WTC11 (cell line): ENCODE measurements around the gene TSPAN18.

Experiments used
- ATF2 ChIP-seq: sonication (generic); formaldehyde crosslinking; IDR thresholded peaks from 2 replicates; pipeline ENCODE4 v1.8.1; 2022; ENCODE audit warnings: low read depth, missing genetic modification reagents, borderline replicate concordance
- CTCF ChIP-seq: fragments of 200-600 bp; IDR thresholded peaks from 2 replicates; pipeline ENCODE4 v1.8.0; 2022; ENCODE audit warnings: antibody characterized with exemption
- MXD4 ChIP-seq: fragments of 250-450 bp; sonication (Bioruptor Pico); IDR thresholded peaks from 2 replicates; pipeline ENCODE4 v1.8.0; 2021; ENCODE audit warnings: mild to moderate bottlenecking, moderate library complexity, borderline replicate concordance
- NFE2L1 ChIP-seq: sonication (generic); formaldehyde crosslinking; IDR thresholded peaks from 2 replicates; pipeline ENCODE4 v1.8.1; 2023; ENCODE audit warnings: missing genetic modification reagents
- NFYB ChIP-seq: sonication (generic); formaldehyde crosslinking; conservative IDR thresholded peaks from 2 replicates; pipeline ENCODE4 v1.8.0; 2022; ENCODE audit warnings: low read depth, missing genetic modification reagents
- RORB ChIP-seq: fragments of 250-450 bp; sonication (Bioruptor Pico); IDR thresholded peaks from 2 replicates; pipeline ENCODE4 v1.9.0; 2021; ENCODE audit warnings: mild to moderate bottlenecking
- STAT6 ChIP-seq: sonication (generic); formaldehyde crosslinking; conservative IDR thresholded peaks from 2 replicates; pipeline ENCODE4 v1.8.1; 2023; ENCODE audit warnings: mild to moderate bottlenecking, low read depth, missing genetic modification reagents, moderate library complexity
- USF2 ChIP-seq: sonication (generic); formaldehyde crosslinking; IDR thresholded peaks from 2 replicates; pipeline ENCODE4 v1.8.1; 2023; ENCODE audit warnings: mild to moderate bottlenecking, missing genetic modification reagents, moderate library complexity
- ZNF121 ChIP-seq: sonication (generic); formaldehyde crosslinking; IDR thresholded peaks from 2 replicates; pipeline ENCODE4 v1.8.0; 2023; ENCODE audit warnings: missing genetic modification reagents
- ZNF263 ChIP-seq: sonication (generic); formaldehyde crosslinking; IDR thresholded peaks from 2 replicates; pipeline ENCODE4 v1.8.1; 2022; ENCODE audit warnings: low read depth, mild to moderate bottlenecking, moderate library complexity, missing genetic modification reagents
- ZNF317 ChIP-seq: sonication (generic); formaldehyde crosslinking; IDR thresholded peaks from 2 replicates; pipeline ENCODE4 v1.8.1; 2023; ENCODE audit warnings: low read depth, mild to moderate bottlenecking, moderate library complexity, missing genetic modification reagents, borderline replicate concordance
- TF ChIP-seq, protein P1 (sequence below): sonication (generic); formaldehyde crosslinking; IDR thresholded peaks from 2 replicates; pipeline ENCODE4 v1.8.0; 2022; ENCODE audit warnings: mild to moderate bottlenecking, missing genetic modification reagents
- TF ChIP-seq, protein P2 (sequence below): sonication (generic); formaldehyde crosslinking; IDR thresholded peaks from 2 replicates; pipeline ENCODE4 v1.8.1; 2023; ENCODE audit warnings: mild to moderate bottlenecking, missing genetic modification reagents, borderline replicate concordance

GRCh38 chr11:44946263-44946662 is 219.5 kb downstream of the TSPAN18 start:
- TF ChIP-seq NFYB (CRISPR knock-in tag): no peak
- no peak for TF ChIP-seq CTCF
- no peak for TF ChIP-seq ZNF263 (CRISPR knock-in tag)
- no peak for TF ChIP-seq NFE2L1 (CRISPR knock-in tag)
- no peak for TF ChIP-seq RORB
- TF ChIP-seq USF2: no peak
- TF ChIP-seq MXD4: no peak
- TF ChIP-seq, protein P1, sequence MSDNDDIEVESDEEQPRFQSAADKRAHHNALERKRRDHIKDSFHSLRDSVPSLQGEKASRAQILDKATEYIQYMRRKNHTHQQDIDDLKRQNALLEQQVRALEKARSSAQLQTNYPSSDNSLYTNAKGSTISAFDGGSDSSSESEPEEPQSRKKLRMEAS (CRISPR knock-in tag): no peak
- TF ChIP-seq STAT6 (CRISPR knock-in tag): no peak
- TF ChIP-seq, protein P2, sequence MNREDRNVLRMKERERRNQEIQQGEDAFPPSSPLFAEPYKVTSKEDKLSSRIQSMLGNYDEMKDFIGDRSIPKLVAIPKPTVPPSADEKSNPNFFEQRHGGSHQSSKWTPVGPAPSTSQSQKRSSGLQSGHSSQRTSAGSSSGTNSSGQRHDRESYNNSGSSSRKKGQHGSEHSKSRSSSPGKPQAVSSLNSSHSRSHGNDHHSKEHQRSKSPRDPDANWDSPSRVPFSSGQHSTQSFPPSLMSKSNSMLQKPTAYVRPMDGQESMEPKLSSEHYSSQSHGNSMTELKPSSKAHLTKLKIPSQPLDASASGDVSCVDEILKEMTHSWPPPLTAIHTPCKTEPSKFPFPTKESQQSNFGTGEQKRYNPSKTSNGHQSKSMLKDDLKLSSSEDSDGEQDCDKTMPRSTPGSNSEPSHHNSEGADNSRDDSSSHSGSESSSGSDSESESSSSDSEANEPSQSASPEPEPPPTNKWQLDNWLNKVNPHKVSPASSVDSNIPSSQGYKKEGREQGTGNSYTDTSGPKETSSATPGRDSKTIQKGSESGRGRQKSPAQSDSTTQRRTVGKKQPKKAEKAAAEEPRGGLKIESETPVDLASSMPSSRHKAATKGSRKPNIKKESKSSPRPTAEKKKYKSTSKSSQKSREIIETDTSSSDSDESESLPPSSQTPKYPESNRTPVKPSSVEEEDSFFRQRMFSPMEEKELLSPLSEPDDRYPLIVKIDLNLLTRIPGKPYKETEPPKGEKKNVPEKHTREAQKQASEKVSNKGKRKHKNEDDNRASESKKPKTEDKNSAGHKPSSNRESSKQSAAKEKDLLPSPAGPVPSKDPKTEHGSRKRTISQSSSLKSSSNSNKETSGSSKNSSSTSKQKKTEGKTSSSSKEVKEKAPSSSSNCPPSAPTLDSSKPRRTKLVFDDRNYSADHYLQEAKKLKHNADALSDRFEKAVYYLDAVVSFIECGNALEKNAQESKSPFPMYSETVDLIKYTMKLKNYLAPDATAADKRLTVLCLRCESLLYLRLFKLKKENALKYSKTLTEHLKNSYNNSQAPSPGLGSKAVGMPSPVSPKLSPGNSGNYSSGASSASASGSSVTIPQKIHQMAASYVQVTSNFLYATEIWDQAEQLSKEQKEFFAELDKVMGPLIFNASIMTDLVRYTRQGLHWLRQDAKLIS (CRISPR knock-in tag): no peak
- TF ChIP-seq ATF2 (CRISPR knock-in tag): no peak
- no peak for TF ChIP-seq ZNF317 (CRISPR knock-in tag)
- TF ChIP-seq ZNF121 (CRISPR knock-in tag): no peak
